Measurements from ENCODE around the gene ARL8B. TPM values are rescaled to one million over a fixed set of nuclear protein-coding genes. Genes with fewer than 3 reads are reported as not detected.
"Not testable (repeated sequence)": the region's sequence is repeated elsewhere in the genome, so short reads cannot be mapped to it uniquely, and the experiment has no call there.

ARL8B gene
- total RNA-seq, 2 experiments from 2014 or later, result 36.0 to 46.8 TPM

GRCh38 chr3:5166846-5167245 is 44.8 kb downstream of the ARL8B start:
- no peak overlapping the region for H3K4me3 Mint-ChIP-seq
- H3K9me3 Mint-ChIP-seq (ENCODE audit: low read depth), result no peaks in the 10 kb centered on the region
- H3K36me3 Mint-ChIP-seq, result peaks cover 3% of the 10 kb centered on the region
- H3K27ac Mint-ChIP-seq, result no peak overlapping the region
- CTCF ChIA-PET, result no interaction called here
- no peak for DNase-seq
- no peak for ATAC-seq
- H3K4me1 Mint-ChIP-seq, result peaks cover 26% of the 10 kb centered on the region
- H3K27me3 Mint-ChIP-seq, result no peaks in the 10 kb centered on the region

DNA sequence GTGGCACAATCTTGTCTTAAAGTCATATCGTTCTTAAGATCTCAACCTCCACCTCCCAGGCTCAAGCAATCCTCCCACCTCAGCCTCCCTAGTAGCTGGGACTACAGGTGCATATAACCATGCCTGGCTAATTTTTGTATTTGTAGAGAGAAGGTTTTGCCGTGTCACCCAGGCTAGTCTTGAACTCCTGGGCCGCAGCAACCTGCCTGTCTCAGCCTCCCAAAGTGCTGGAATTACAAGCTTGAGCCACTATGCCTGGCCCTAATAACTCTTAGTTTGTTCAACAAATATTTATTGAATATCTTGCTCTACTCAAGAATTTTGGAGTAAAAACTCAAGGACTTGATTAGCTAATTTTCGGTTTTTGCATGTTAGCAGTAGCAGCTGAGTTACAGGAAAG is 46.0 kb downstream of the ARL8B start:
- Mint-ChIP-seq H3K9me3 (ENCODE audit: low read depth) (no peaks in the 10 kb centered on the region), H3K4me1 (peaks cover 21% of the 10 kb centered on the region), H3K4me3 (no peak overlapping the region), H3K27me3 (no peaks in the 10 kb centered on the region), H3K36me3 (peaks cover 6% of the 10 kb centered on the region), H3K27ac (no peak overlapping the region)
- DNase-seq, result no peak
- CTCF ChIA-PET, result interaction anchor here (1.2 to 1.9 kb wide), 2 partner anchors 45 to 59 kb away, joined by 3 to 6 read pairs; no protein-coding TSS in a partner anchor
- ATAC-seq, result no peak

GRCh38 chr3:5169807-5170206 is 47.7 kb downstream of the ARL8B start:
- H3K27ac Mint-ChIP-seq, result no peak overlapping the region
- ATAC-seq, result no peak
- H3K4me1 Mint-ChIP-seq, result peaks cover 16% of the 10 kb centered on the region
- no peak overlapping the region for H3K4me3 Mint-ChIP-seq
- H3K9me3 Mint-ChIP-seq (ENCODE audit: low read depth), result no peaks in the 10 kb centered on the region
- DNase-seq, result no peak
- CTCF ChIA-PET, result no interaction called here
- no peaks in the 10 kb centered on the region for H3K27me3 Mint-ChIP-seq
- peaks cover 6% of the 10 kb centered on the region for H3K36me3 Mint-ChIP-seq

DNA sequence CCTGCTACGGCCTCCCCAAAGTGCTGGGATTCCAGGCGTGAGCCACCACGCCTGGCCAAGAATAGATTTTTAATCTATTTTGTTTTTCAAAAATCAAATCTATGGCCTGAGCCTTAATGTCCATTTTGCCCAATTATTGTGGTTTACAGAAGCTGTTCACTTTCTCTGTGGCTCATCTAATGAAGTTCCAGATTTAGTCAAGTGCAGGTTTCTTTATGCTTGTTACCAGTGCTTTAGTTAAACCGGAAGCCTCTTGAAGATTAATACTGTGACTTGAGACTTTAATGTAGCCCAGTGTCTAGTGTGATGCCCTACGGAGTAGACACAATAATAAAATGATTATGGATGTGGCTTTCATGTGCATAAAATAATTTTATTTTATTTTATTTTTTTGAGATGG is 48.9 kb downstream of the ARL8B start:
- no peaks in the 10 kb centered on the region for H3K27me3 Mint-ChIP-seq
- ATAC-seq (no peak), DNase-seq (no peak)
- H3K36me3 Mint-ChIP-seq, result peaks cover 10% of the 10 kb centered on the region
- H3K4me3 Mint-ChIP-seq, result no peak overlapping the region
- CTCF ChIA-PET, result no interaction called here
- H3K9me3 Mint-ChIP-seq (ENCODE audit: low read depth), result no peaks in the 10 kb centered on the region
- peaks cover 9% of the 10 kb centered on the region for H3K4me1 Mint-ChIP-seq
- H3K27ac Mint-ChIP-seq, result no peak overlapping the region

- ATAC-seq (no peak), DNase-seq (no peak)
- Mint-ChIP-seq H3K4me3 (no peak overlapping the region), H3K9me3 (ENCODE audit: low read depth) (no peaks in the 10 kb centered on the region), H3K36me3 (peaks cover 9% of the 10 kb centered on the region), H3K4me1 (peaks cover 9% of the 10 kb centered on the region), H3K27ac (no peak overlapping the region), H3K27me3 (no peaks in the 10 kb centered on the region)
- CTCF ChIA-PET, result interaction anchor here (1.0 kb wide), 2 partner anchors 14 to 49 kb away, joined by 3 read pairs; no protein-coding TSS in a partner anchor
Observed at GRCh38 chr3:5172018-5172417, 49.9 kb downstream of the ARL8B start.

DNA sequence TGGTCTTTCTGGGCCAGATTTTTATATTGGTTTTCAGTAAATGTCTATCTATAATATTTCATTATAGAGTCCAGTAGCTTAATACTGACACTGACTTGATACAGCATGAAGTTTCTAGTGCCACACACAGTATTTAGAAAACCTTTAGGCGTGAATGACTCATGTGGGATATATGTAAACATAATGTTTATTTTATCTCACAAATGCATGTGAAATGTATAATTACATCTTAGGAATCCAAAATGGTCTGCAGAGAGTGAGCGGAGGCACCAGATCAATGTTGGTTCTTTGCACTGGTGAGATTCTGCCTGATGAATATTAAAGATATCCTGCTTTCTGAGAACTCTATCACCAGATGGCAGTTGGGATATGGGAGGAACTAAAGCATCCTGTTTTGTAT is 56.9 kb downstream of the ARL8B start:
- CTCF ChIA-PET; ATAC-seq; DNase-seq; H3K27ac Mint-ChIP-seq; H3K27me3 Mint-ChIP-seq; H3K4me1 Mint-ChIP-seq; H3K4me3 Mint-ChIP-seq; H3K9me3 Mint-ChIP-seq (ENCODE audit: low read depth): not testable (repeated sequence)
- peaks cover 27% of the 10 kb centered on the region for H3K36me3 Mint-ChIP-seq

- H3K9me3 Mint-ChIP-seq (ENCODE audit: low read depth), result no peaks in the 10 kb centered on the region
- peaks cover 23% of the 10 kb centered on the region for H3K36me3 Mint-ChIP-seq
- ATAC-seq (no peak), DNase-seq (no peak)
- H3K27ac Mint-ChIP-seq, result no peak overlapping the region
- H3K4me3 Mint-ChIP-seq, result no peak overlapping the region
- H3K27me3 Mint-ChIP-seq, result no peaks in the 10 kb centered on the region
- peaks cover 8% of the 10 kb centered on the region for H3K4me1 Mint-ChIP-seq
- CTCF ChIA-PET, result interaction anchor here (0.7 to 1.2 kb wide), 2 partner anchors 21 to 57 kb away, joined by 3 read pairs; no protein-coding TSS in a partner anchor
Observed at GRCh38 chr3:5181469-5182141, 59.5 kb downstream of the ARL8B start.

DNA sequence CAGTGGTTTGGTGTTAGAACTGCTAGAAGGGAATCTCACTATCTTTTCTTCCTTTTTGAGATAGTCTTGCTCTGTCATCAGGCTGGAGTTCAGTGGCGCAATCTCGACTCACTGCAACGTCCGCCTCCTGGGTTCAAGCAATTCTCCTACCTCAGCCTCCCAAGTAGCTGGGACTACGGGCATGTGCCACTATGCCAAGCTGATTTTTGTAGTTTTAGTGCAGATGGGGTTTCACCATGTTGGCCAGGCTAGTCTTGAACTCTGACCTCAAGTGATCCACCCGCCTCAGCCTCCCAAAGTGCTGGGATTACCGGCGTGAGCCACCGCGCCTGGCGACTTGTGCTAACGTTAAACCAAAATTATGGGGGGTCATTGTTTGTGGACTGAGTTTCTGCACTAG is 61.6 kb downstream of the ARL8B start:
- Mint-ChIP-seq H3K4me1 (peaks cover 11% of the 10 kb centered on the region), H3K36me3 (peaks cover 18% of the 10 kb centered on the region)
- H3K27me3 Mint-ChIP-seq; CTCF ChIA-PET; H3K9me3 Mint-ChIP-seq (ENCODE audit: low read depth); ATAC-seq; DNase-seq; H3K4me3 Mint-ChIP-seq; H3K27ac Mint-ChIP-seq: not testable (repeated sequence)

- Mint-ChIP-seq H3K27me3 (no peaks in the 10 kb centered on the region), H3K27ac (no peak overlapping the region), H3K36me3 (peaks cover 19% of the 10 kb centered on the region), H3K4me1 (peaks cover 6% of the 10 kb centered on the region), H3K4me3 (no peak overlapping the region), H3K9me3 (ENCODE audit: low read depth) (no peaks in the 10 kb centered on the region)
- CTCF ChIA-PET, result no interaction called here
- ATAC-seq (no peak), DNase-seq (no peak)
Observed at GRCh38 chr3:5184499-5184898, 62.4 kb downstream of the ARL8B start.

DNA sequence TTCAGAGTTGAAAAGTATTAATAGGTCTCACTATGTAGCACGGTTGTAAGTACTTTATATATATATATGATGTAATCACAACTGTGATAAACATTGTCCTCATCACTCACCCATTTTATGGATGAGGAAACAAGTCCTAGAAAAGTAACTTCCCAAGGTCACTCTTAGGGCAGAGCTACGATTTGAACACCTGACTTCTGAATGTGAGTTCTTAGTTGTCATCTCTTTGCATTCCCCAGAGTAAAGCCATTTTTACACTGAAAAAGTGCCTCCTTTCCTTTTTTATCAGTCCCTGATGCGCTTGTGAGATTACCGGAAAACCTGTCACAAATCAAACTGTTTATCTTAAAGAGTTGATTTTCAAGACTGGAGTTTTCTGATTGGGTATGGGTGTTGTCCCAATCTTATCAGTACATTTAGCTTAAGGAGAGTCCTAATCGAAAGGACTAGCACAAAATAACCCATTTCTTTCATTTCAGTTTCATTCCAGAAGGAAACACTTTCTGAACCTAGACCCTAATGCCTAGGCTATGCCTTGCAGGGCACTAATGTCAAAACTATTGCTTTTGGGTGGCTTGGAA is 63.1 kb downstream of the ARL8B start:
- no peak overlapping the region for H3K4me3 Mint-ChIP-seq
- no peak for DNase-seq
- peaks cover 9% of the 10 kb centered on the region for H3K4me1 Mint-ChIP-seq
- CTCF ChIA-PET, result interaction anchor here (1.6 kb wide), 1 partner anchor 474 kb away, joined by 4 read pairs; no protein-coding TSS in a partner anchor
- no peaks in the 10 kb centered on the region for H3K27me3 Mint-ChIP-seq
- peaks cover 19% of the 10 kb centered on the region for H3K36me3 Mint-ChIP-seq
- no peak overlapping the region for H3K27ac Mint-ChIP-seq
- ATAC-seq, result no peak
- no peaks in the 10 kb centered on the region for H3K9me3 Mint-ChIP-seq (ENCODE audit: low read depth)

- CTCF ChIA-PET, result interaction anchor here (0.6 to 3.0 kb wide), 4 partner anchors 11 to 475 kb away, joined by 3 to 25 read pairs (median 4); no protein-coding TSS in a partner anchor
- no peak for DNase-seq
- H3K4me1 Mint-ChIP-seq, result peaks cover 12% of the 10 kb centered on the region
- peak overlapping the region; percentile 93 for H3K4me3 Mint-ChIP-seq
- H3K9me3 Mint-ChIP-seq (ENCODE audit: low read depth), result no peaks in the 10 kb centered on the region
- no peak overlapping the region for H3K27ac Mint-ChIP-seq
- no peak for ATAC-seq
- peaks cover 21% of the 10 kb centered on the region for H3K36me3 Mint-ChIP-seq
- H3K27me3 Mint-ChIP-seq, result no peaks in the 10 kb centered on the region
Observed at GRCh38 chr3:5186089-5186857, 64.2 kb downstream of the ARL8B start.

GRCh38 chr3:5186858-5187155 is 64.7 kb downstream of the ARL8B start:
- H3K36me3 Mint-ChIP-seq, result peaks cover 20% of the 10 kb centered on the region
- CTCF ChIA-PET, result interaction anchor here (1.0 to 3.0 kb wide), 3 partner anchors 11 to 475 kb away, joined by 3 to 25 read pairs (median 4); no protein-coding TSS in a partner anchor
- ATAC-seq (no peak), DNase-seq (no peak)
- H3K27ac Mint-ChIP-seq, result peak overlapping the region; percentile 92
- no peaks in the 10 kb centered on the region for H3K9me3 Mint-ChIP-seq (ENCODE audit: low read depth)
- H3K4me1 Mint-ChIP-seq, result peaks cover 17% of the 10 kb centered on the region
- H3K4me3 Mint-ChIP-seq, result peak overlapping the region; percentile 93
- no peaks in the 10 kb centered on the region for H3K27me3 Mint-ChIP-seq

DNA sequence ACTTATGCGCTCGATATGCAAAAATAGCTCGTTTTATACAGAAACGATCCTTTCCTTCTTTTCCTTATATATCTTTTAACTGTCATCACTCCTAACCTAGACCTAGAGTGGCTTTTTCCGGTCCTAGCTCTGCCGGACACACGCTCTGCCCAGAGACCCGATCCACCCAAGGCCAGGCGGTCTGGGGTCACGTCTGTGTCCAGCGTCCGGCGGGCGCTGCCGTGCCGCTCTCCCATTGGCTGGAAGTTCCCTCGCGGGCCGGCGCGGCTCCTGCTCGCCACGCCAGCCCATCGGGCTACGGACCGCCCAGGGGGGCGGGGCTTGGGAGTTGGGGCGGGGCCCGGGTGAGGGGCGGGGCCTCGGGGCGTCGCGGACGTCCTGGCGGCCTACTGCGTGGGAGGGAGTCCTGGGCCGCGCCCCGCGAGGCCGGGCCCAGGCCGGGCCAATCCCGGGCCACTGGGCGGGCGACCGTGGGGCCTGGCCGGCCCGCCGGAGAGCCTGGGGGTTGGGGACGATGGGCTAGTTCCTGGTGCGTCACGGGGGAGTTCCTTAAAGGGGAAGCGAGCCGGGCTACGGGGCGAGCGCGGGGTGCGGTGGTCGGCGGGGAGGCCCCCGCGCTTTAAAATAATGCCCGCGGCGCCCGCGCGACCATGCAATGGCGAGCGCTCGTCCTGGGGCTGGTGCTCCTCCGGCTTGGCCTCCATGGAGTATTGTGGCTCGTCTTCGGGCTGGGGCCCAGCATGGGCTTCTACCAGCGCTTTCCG is 65.2 kb downstream of the ARL8B start, which contains the start of gene EDEM1:
TSS of gene EDEM1 (plus strand) at position 552 of the 764 bp plus-strand sequence. CDS start at position 651, 99 bp downstream.
- peak within 1 kb of the TSS; percentile 93 for H3K4me3 Mint-ChIP-seq
- H3K27ac Mint-ChIP-seq, result peak within 1 kb of the TSS; percentile 96
- H3K9me3 Mint-ChIP-seq (ENCODE audit: low read depth), result no peaks in the 10 kb centered on the region
- no peaks in the 10 kb centered on the region for H3K27me3 Mint-ChIP-seq
- peak; percentile 96 for DNase-seq
- CTCF ChIA-PET, result interaction anchor here (1.6 to 3.0 kb wide), 2 partner anchors 10 to 476 kb away, joined by 4 to 25 read pairs; no protein-coding TSS in a partner anchor
- ATAC-seq, result peak; percentile 95
- H3K36me3 Mint-ChIP-seq, result peaks cover 23% of the 10 kb centered on the region
- peaks cover 22% of the 10 kb centered on the region for H3K4me1 Mint-ChIP-seq
